Natural killer cell treated with Interleukin-12 subunit alpha and Interleukin-12 subunit beta and Interleukin-15 and Interleukin-18, amount 100 ng/mL, for 72 hours (primary cell): ENCODE measurements around the gene CDX2. TPM values are rescaled to one million over a fixed set of nuclear protein-coding genes. Genes with fewer than 3 reads are reported as not detected.
A peak's percentile ranks its signal among the peaks of the same experiment; 100 is the strongest.

ENCODE experiments used
- ATAC-seq, 2 donors: fragments of 150-1000 bp; cut with Tn5 transposase in 1 of 2; sonication (Bioruptor Pico), chemical (Tn5 transposase) in 1 of 2; 2 replicates each; pipeline ENCODE4 v1.10.0; 2021
- DNase-seq: peaks from one replicate; pipeline ENCODE4 v3.0.0; 2022; ENCODE audit warnings: low spot score
- H3K27ac Mint-ChIP-seq, 2 donors: 1 replicate in 1 of 2; 2 replicates in 1 of 2; pipeline ENCODE4 v1.8.0; 2022; ENCODE audit warnings: mixed read lengths in 2 of 2, mild to moderate bottlenecking in 1 of 2, moderate library complexity in 1 of 2
- H3K27me3 Mint-ChIP-seq, 2 donors: 1 replicate in 1 of 2; 2 replicates in 1 of 2; pipeline ENCODE4 v1.8.0; 2022; ENCODE audit warnings: mixed read lengths in 2 of 2
- H3K36me3 Mint-ChIP-seq: one replicate; pipeline ENCODE4 v1.8.0; 2022; ENCODE audit warnings: mixed read lengths
- H3K4me1 Mint-ChIP-seq, 2 donors: 1 replicate in 1 of 2; 2 replicates in 1 of 2; pipeline ENCODE4 v1.8.0; 2022; ENCODE audit warnings: low read depth in 2 of 2, mixed read lengths in 2 of 2, mild to moderate bottlenecking in 1 of 2
- H3K4me3 Mint-ChIP-seq: one replicate; pipeline ENCODE4 v1.8.0; 2022; ENCODE audit warnings: mixed read lengths
- H3K9me3 Mint-ChIP-seq: 2 replicates; pipeline ENCODE4 v1.8.0; 2022; ENCODE audit warnings: mixed read lengths
- total RNA-seq, 2 donors: library from RNA; stranded (reverse); gene quantifications; one replicate each; pipeline ENCODE4 v1.2.3, GENCODE V29; 2022

CDX2 gene
- total RNA-seq, 2 donors from 2014 or later: not detected

- DNase-seq: no peak
- H3K4me3 Mint-ChIP-seq: peak overlapping the region; percentile 48
- peaks cover 41 to 53% of the 10 kb centered on the region in 2 donors for H3K27me3 Mint-ChIP-seq
- no peaks in the 10 kb centered on the region for H3K9me3 Mint-ChIP-seq
- ATAC-seq: no peak
- peaks cover 10 to 25% of the 10 kb centered on the region in 2 donors for H3K4me1 Mint-ChIP-seq
- H3K27ac Mint-ChIP-seq: no peak overlapping the region
- H3K36me3 Mint-ChIP-seq: no peaks in the 10 kb centered on the region
Measured at GRCh38 chr13:27917121-27917947, 51.8 kb downstream of the CDX2 start.

GRCh38 chr13:27915301-27916207 is 53.6 kb downstream of the CDX2 start:
- ATAC-seq (no peak), DNase-seq (no peak)
- H3K9me3 Mint-ChIP-seq: no peaks in the 10 kb centered on the region
- H3K36me3 Mint-ChIP-seq: no peaks in the 10 kb centered on the region
- no peak overlapping the region for H3K4me3 Mint-ChIP-seq
- H3K27ac Mint-ChIP-seq: no peak overlapping the region
- peaks cover 39 to 57% of the 10 kb centered on the region in 2 donors for H3K27me3 Mint-ChIP-seq
- H3K4me1 Mint-ChIP-seq: peaks cover 6 to 21% of the 10 kb centered on the region in 2 donors

- no peak overlapping the region for H3K4me3 Mint-ChIP-seq
- peaks cover 42 to 60% of the 10 kb centered on the region in 2 donors for H3K27me3 Mint-ChIP-seq
- DNase-seq (no peak), ATAC-seq (no peak)
- H3K36me3 Mint-ChIP-seq: no peaks in the 10 kb centered on the region
- peaks cover 6 to 16% of the 10 kb centered on the region in 2 donors for H3K4me1 Mint-ChIP-seq
- no peak overlapping the region for H3K27ac Mint-ChIP-seq
- no peaks in the 10 kb centered on the region for H3K9me3 Mint-ChIP-seq
Measured at GRCh38 chr13:27913160-27913559, 56.0 kb downstream of the CDX2 start.

GRCh38 chr13:27911521-27911920 is 57.6 kb downstream of the CDX2 start:
- H3K9me3 Mint-ChIP-seq: no peaks in the 10 kb centered on the region
- H3K27ac Mint-ChIP-seq: no peak overlapping the region
- peaks cover 0 to 5% of the 10 kb centered on the region in 2 donors for H3K4me1 Mint-ChIP-seq
- H3K36me3 Mint-ChIP-seq: no peaks in the 10 kb centered on the region
- peaks cover 36 to 56% of the 10 kb centered on the region in 2 donors for H3K27me3 Mint-ChIP-seq
- DNase-seq: no peak
- H3K4me3 Mint-ChIP-seq: no peak overlapping the region
- ATAC-seq: no peak

Other genes starting within 250 kb of the CDX2 start
- gene GSX1, start 176.8 kb downstream of the CDX2 start, total RNA-seq: not detected
- gene PDX1, start 49.3 kb downstream of the CDX2 start, total RNA-seq: not detected
- gene URAD, start 19.4 kb upstream of the CDX2 start, total RNA-seq: not detected
- gene FLT3, start 131.3 kb upstream of the CDX2 start, total RNA-seq: not detected
- 10 to 100 TPM; 38.5 to 43.2 TPM for gene PAN3, start 169.2 kb upstream of the CDX2 start, total RNA-seq